Mesothelial cell of epicardium (in vitro differentiated cells): Measurements from ENCODE around the gene ELF1. TPM values are rescaled to one million over a fixed set of nuclear protein-coding genes. Genes with fewer than 3 reads are reported as not detected.

ENCODE experiments used
- DNase-seq, 2 experiments: peaks; one replicate each; pipeline ENCODE4 v3.0.0; 2021; ENCODE audit warnings: low spot score in 2 of 2; ENCODE audit not compliant: unreplicated experiment in 2 of 2
- H3K27ac Mint-ChIP-seq: 2 replicates; pipeline ENCODE4 v1.8.0; 2021; ENCODE audit warnings: mixed read lengths
- H3K27me3 Mint-ChIP-seq: 2 replicates; pipeline ENCODE4 v1.8.0; 2021; ENCODE audit warnings: low read depth, mixed read lengths
- H3K36me3 Mint-ChIP-seq: 2 replicates; pipeline ENCODE4 v1.8.0; 2021; ENCODE audit warnings: mixed read lengths
- H3K4me1 Mint-ChIP-seq: 2 replicates; pipeline ENCODE4 v1.8.0; 2021; ENCODE audit warnings: mixed read lengths
- H3K4me3 Mint-ChIP-seq: 2 replicates; pipeline ENCODE4 v1.8.0; 2021; ENCODE audit warnings: mild to moderate bottlenecking, moderate library complexity, mixed read lengths
- H3K9me3 Mint-ChIP-seq: 2 replicates; pipeline ENCODE4 v1.8.0; 2021; ENCODE audit warnings: mixed read lengths
- CTCF ChIP-seq: fragments of 200-600 bp; sonication (generic); IDR thresholded peaks from one replicate; pipeline ENCODE4 v1.5.0; 2021; ENCODE audit warnings: antibody characterized with exemption; ENCODE audit not compliant: unreplicated experiment
- total RNA-seq: library from RNA; stranded (reverse); gene quantifications from 3 replicates; pipeline ENCODE4 v1.2.1, GENCODE V29; 2021

ELF1 gene
- total RNA-seq, 1 donor from 2014 or later: 76.9 TPM

DNA sequence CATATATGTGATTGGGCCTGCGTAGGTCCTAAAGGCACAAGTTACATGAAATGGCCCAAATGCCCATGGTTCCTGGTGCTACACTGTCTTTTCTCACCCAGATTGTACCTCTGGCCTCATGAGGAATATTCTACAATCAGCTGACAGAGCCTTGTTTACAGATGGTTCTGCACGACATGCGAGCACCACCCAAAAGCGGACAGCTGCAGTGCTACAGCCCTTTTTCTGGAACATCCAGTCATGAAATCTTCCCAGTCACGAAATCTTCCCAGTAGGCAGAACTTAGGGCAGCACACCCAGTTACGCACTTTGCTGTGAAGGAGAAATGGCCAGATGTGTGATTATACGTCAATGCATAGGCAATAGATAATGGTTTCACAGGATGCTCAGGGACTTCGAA is 7.7 kb upstream of the ELF1 start:
- Mint-ChIP-seq H3K9me3 (no peaks in the 10 kb centered on the region), H3K4me1 (peaks cover 7% of the 10 kb centered on the region), H3K27ac (no peak overlapping the region), H3K4me3 (no peak overlapping the region), H3K36me3 (peaks cover 8% of the 10 kb centered on the region), H3K27me3 (no peaks in the 10 kb centered on the region)
- TF ChIP-seq CTCF: no peak
- no peak for DNase-seq

- H3K27ac Mint-ChIP-seq: no peak overlapping the region
- H3K4me3 Mint-ChIP-seq: no peak overlapping the region
- H3K9me3 Mint-ChIP-seq: no peaks in the 10 kb centered on the region
- no peak for DNase-seq
- peaks cover 17% of the 10 kb centered on the region for H3K4me1 Mint-ChIP-seq
- no peak for TF ChIP-seq CTCF
- H3K36me3 Mint-ChIP-seq: peaks cover 10% of the 10 kb centered on the region
- no peaks in the 10 kb centered on the region for H3K27me3 Mint-ChIP-seq
These were observed 6.4 kb upstream of the ELF1 start for GRCh38 chr13:41025518-41025917.

- H3K4me3 Mint-ChIP-seq: no peak overlapping the region
- H3K27ac Mint-ChIP-seq: peak overlapping the region; percentile 96
- TF ChIP-seq CTCF: no peak
- no peak for DNase-seq
- H3K9me3 Mint-ChIP-seq: no peaks in the 10 kb centered on the region
- no peaks in the 10 kb centered on the region for H3K27me3 Mint-ChIP-seq
- H3K4me1 Mint-ChIP-seq: peaks cover 56% of the 10 kb centered on the region
- H3K36me3 Mint-ChIP-seq: peaks cover 5% of the 10 kb centered on the region
These were observed 647 bp upstream of the ELF1 start for GRCh38 chr13:41019578-41020347.

- DNase-seq: no peak
- no peak for TF ChIP-seq CTCF
- H3K4me1 Mint-ChIP-seq: peaks cover 65% of the 10 kb centered on the region
- peak overlapping the region; percentile 96 for H3K27ac Mint-ChIP-seq
- no peaks in the 10 kb centered on the region for H3K27me3 Mint-ChIP-seq
- H3K4me3 Mint-ChIP-seq: peak overlapping the region; percentile 70
- H3K36me3 Mint-ChIP-seq: peaks cover 5% of the 10 kb centered on the region
- H3K9me3 Mint-ChIP-seq: no peaks in the 10 kb centered on the region
These were observed 541 bp downstream of the ELF1 start for GRCh38 chr13:41018602-41018948.

DNA sequence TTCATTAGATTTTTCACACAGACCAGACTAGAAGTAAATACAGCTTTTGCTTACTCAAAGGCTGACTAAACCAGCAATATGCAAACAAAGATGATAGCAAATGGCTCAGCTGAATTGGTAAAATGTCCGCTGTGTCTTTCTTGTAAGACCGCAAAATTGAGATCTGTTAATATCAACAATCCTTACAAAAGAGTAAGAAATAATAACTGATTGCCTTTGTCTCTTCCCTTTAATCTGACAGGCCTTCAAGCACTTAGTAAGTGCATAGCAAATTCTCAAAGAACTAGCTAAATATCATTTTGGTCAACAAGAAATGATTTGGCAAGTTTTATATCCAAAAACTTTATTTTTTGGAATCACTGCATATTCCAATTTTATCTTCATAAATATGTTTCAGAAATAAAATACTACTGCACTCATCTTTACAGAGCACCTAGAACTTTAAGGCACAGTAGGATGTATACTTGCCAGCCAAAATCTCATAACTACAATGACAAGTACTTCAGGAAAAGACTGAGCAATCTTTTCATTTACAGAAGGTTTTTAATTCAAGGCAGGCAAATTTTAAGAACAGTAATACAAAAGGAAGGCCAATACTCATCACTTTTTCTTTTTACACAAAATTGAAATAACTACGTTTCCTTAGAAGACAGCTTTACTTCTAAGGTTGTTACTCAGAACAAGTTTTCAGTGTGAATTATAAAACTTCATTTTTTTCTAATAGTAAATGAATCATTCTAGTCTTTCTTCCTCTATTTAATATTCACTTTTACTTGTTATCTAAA is 1.1 kb downstream of the ELF1 start:
- H3K27me3 Mint-ChIP-seq: no peaks in the 10 kb centered on the region
- no peak for DNase-seq
- TF ChIP-seq CTCF: no peak
- H3K4me1 Mint-ChIP-seq: peaks cover 65% of the 10 kb centered on the region
- H3K4me3 Mint-ChIP-seq: peak overlapping the region; percentile 63
- peaks cover 4% of the 10 kb centered on the region for H3K9me3 Mint-ChIP-seq
- peaks cover 8% of the 10 kb centered on the region for H3K36me3 Mint-ChIP-seq
- H3K27ac Mint-ChIP-seq: peak overlapping the region; percentile 89
